ENCODE results near the gene CDH24.
"Not testable (repeated sequence)": the region's sequence is repeated elsewhere in the genome, so short reads cannot be mapped to it uniquely, and the experiment has no call there.

Gene CDH24

GRCh38 chr14:23025151-23025814 lies 32.0 kb downstream of the CDH24 start:
- peaks cover 73% of the 10 kb centered on the region for H3K36me3 Mint-ChIP-seq
- H3K4me3 Mint-ChIP-seq: peak overlapping the region; percentile 2
- peak overlapping the region; percentile 77 for H3K27ac Mint-ChIP-seq
- ATAC-seq (peak; percentile 53), DNase-seq (ENCODE audit: low spot score in 2 of 2) (no peak)
- peaks cover 27% of the 10 kb centered on the region for H3K4me1 Mint-ChIP-seq
- no peaks in the 10 kb centered on the region for H3K9me3 Mint-ChIP-seq

- peak overlapping the region; percentile 77 for H3K27ac Mint-ChIP-seq
- peaks cover 66% of the 10 kb centered on the region for H3K36me3 Mint-ChIP-seq
- H3K4me3 Mint-ChIP-seq: peak overlapping the region; percentile 2
- ATAC-seq (peak; percentile 59), DNase-seq (ENCODE audit: low spot score in 2 of 2) (no peak)
- H3K4me1 Mint-ChIP-seq: peaks cover 27% of the 10 kb centered on the region
- H3K9me3 Mint-ChIP-seq: no peaks in the 10 kb centered on the region
Measured at GRCh38 chr14:23024612-23025075, 32.7 kb downstream of the CDH24 start.

DNA sequence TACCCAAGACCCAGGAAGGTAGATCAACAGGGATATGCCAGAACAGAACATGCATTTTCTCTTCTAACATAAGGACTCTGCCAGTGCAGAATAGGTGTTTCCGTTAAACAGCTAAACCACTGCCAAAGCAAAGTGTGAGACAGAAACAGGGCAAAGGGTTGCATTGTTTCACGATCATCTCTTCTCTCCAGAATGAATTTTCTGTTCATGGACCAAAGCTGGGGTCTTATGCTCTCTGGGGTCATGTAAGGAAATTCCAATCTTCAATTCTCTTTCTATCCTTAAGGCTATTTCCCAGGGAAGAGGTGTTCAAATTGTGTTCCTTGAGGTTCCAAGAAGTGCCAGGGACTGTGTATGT lies 33.5 kb downstream of the CDH24 start:
- H3K4me3 Mint-ChIP-seq: no peak overlapping the region
- DNase-seq (ENCODE audit: low spot score in 2 of 2) (no peak), ATAC-seq (no peak)
- H3K36me3 Mint-ChIP-seq: peaks cover 58% of the 10 kb centered on the region
- no peaks in the 10 kb centered on the region for H3K9me3 Mint-ChIP-seq
- H3K4me1 Mint-ChIP-seq: peaks cover 18% of the 10 kb centered on the region
- H3K27ac Mint-ChIP-seq: no peak overlapping the region

- Mint-ChIP-seq H3K4me3 (no peak overlapping the region), H3K27ac (no peak overlapping the region), H3K4me1 (peaks cover 15% of the 10 kb centered on the region), H3K9me3 (no peaks in the 10 kb centered on the region), H3K36me3 (peaks cover 52% of the 10 kb centered on the region)
- ATAC-seq: no peak
- no peak for DNase-seq (ENCODE audit: low spot score in 2 of 2)
Measured at GRCh38 chr14:23023022-23023794, 34.1 kb downstream of the CDH24 start.

DNA sequence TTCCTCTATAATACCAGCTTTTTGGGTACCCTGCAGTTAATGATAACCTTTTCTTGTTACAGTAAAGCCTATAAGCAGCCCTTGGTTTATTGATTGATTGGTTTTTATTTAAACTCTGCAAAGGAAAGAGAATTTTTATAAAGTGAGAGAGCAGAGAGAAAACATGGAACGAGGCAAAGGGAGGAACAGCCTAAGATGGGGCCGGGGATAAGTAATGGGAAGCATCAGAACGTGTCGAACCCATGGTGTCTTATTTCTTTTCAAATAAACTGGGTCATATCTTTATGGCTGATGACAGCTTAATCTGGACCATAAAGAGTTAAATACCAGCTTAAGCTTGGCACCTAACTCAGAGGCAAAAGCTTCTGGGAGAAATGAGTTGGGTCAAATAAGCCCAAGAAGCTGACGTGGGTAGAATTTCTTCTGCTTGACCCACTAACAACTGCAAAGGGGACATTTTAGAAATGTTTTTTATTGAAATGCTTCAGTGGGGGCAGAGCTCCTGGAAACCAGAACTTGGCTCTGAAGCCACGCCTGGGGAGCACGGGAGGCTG lies 35.4 kb downstream of the CDH24 start:
- ATAC-seq: no peak
- Mint-ChIP-seq H3K27ac (no peak overlapping the region), H3K4me3 (no peak overlapping the region), H3K36me3 (peaks cover 40% of the 10 kb centered on the region), H3K9me3 (no peaks in the 10 kb centered on the region), H3K4me1 (peaks cover 15% of the 10 kb centered on the region)
- no peak for DNase-seq (ENCODE audit: low spot score in 2 of 2)

GRCh38 chr14:23021434-23021833 lies 35.9 kb downstream of the CDH24 start:
- ATAC-seq: no peak
- Mint-ChIP-seq H3K36me3 (peaks cover 34% of the 10 kb centered on the region), H3K9me3 (no peaks in the 10 kb centered on the region), H3K4me3 (no peak overlapping the region), H3K4me1 (peaks cover 15% of the 10 kb centered on the region), H3K27ac (no peak overlapping the region)
- no peak for DNase-seq (ENCODE audit: low spot score in 2 of 2)

DNA sequence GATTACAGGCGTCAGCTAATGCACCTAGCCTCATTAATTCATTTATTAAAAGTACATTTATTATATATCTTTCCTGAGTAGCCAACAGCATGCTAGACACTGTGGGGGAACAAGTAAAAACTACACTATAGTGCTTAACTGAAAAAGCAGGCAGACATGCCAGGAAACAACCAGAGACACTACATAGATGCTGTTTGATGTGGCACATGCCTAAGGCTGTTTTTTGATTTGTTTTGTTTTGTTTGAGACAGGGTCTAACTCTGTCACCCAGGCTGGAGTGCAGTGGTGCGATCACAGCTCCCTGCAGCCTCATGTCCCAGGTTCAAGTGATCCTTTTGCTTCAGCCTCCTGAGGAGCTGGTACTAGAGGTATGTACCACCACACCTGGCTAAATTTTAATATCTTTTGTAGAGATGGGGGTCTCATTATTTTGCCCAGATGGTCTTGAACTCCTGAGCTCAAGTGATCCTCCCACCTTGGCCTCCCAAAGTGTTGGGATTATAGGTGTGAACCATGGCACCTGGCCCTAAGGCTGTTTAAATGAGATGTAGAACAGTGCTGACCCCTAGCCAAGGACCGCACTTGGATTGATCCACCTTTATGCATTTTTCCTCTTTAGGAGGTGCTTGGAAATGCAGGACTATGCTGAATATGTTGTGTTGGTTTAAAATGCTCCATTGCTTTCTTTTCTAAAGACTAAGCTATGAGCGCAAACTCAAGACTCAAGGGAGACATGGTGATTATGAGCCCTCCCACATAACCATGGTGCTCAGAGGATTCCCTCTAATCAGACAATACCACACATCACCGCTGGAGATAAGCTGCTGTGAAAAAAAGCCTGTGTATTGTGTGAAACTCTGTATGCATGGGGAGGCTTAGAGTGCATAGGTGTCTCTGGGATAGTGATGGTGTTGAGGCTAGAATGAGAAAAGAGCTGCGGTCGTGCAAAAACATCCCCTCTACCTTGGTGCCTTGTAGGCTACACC lies 36.9 kb downstream of the CDH24 start:
- Mint-ChIP-seq H3K27ac (no peak overlapping the region), H3K36me3 (peaks cover 24% of the 10 kb centered on the region), H3K9me3 (no peaks in the 10 kb centered on the region), H3K4me1 (peaks cover 10% of the 10 kb centered on the region), H3K4me3 (no peak overlapping the region)
- ATAC-seq: no peak
- DNase-seq (ENCODE audit: low spot score in 2 of 2): no peak

- Mint-ChIP-seq H3K36me3 (peaks cover 5% of the 10 kb centered on the region), H3K4me3 (no peak overlapping the region), H3K9me3 (no peaks in the 10 kb centered on the region), H3K27ac (no peak overlapping the region), H3K4me1 (no peaks in the 10 kb centered on the region)
- DNase-seq (ENCODE audit: low spot score in 2 of 2) (no peak), ATAC-seq (no peak)
Measured at GRCh38 chr14:23018107-23018506, 39.2 kb downstream of the CDH24 start.

- Mint-ChIP-seq H3K4me1 (no peaks in the 10 kb centered on the region), H3K9me3 (no peaks in the 10 kb centered on the region), H3K4me3 (no peak overlapping the region), H3K27ac (no peak overlapping the region), H3K36me3 (no peaks in the 10 kb centered on the region)
- ATAC-seq (no peak), DNase-seq (ENCODE audit: low spot score in 2 of 2) (no peak)
Measured at GRCh38 chr14:23017091-23017490, 40.2 kb downstream of the CDH24 start.

DNA sequence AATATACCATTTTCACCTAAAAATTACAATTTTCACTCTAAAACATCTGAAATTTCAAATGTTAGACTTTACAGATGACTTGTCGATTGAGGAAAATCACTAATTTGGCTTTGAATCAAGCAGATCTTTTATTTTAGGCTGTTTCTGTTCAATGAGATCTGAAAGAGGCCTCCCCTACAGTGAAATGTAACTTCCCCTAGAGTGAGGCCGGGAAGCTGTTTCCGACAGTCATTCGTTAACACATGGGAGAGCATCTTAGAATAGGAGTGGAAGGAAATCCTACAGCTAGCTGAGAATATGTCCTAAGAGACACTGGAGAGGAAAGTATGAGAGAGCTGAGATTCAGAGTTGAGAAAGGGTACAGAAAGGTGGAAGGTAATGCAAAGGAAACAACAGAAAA lies 41.7 kb downstream of the CDH24 start:
- no peak for DNase-seq (ENCODE audit: low spot score in 2 of 2)
- Mint-ChIP-seq H3K27ac (no peak overlapping the region), H3K36me3 (no peaks in the 10 kb centered on the region), H3K4me1 (peaks cover 6% of the 10 kb centered on the region), H3K4me3 (no peak overlapping the region), H3K9me3 (no peaks in the 10 kb centered on the region)
- no peak for ATAC-seq

DNA sequence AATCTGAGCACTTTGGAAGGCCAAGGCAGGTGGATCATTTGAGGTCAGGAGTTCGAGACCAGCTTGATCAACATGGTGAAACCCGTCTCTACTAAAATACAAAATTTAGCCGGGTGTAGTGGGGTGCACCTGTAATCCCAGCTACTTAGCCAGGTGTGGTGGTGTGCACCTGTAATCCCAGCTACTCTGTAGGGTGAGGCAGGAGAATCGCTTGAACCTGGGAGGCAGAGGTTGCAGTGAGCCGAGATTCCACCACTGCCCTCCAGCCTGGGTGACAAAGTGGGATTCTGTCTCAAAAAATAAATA lies 43.6 kb downstream of the CDH24 start:
- peaks cover 11% of the 10 kb centered on the region for H3K4me1 Mint-ChIP-seq
- H3K4me3 Mint-ChIP-seq; H3K9me3 Mint-ChIP-seq; H3K36me3 Mint-ChIP-seq; DNase-seq (ENCODE audit: low spot score in 2 of 2); H3K27ac Mint-ChIP-seq; ATAC-seq: not testable (repeated sequence)

DNA sequence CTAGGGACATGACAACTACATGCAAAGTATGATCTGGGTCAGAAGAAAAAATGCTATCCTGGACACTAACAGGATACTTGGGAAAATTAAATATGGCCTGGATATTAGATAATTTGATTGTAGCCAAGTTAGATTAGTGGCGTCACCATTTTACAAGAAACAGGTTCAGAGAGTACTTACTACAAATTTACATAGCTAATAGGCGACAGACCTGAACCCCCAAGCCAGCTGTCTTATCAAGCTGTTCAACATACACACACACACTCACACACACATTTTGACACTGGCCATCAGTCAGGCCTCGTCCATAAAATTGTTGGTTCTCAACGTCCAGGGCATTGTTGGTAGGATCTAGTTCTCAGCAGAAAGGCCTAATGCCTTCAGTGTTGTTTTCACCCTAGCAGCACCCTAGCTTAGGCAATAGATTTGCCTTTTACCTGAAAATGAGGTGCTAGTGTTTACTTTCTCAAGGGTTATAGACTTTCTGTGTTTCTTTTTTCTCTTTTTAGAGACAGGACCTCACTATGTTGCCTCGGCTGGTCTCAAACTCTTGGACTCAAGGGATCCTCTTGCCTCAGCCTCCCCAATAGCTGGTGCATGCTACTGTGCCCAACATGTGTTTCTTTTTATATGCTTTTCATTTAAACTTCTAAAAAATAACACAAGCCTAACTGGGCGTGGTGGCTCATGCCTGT lies 44.1 kb downstream of the CDH24 start:
- Mint-ChIP-seq H3K36me3 (peaks cover 6% of the 10 kb centered on the region), H3K4me3 (no peak overlapping the region), H3K4me1 (peaks cover 13% of the 10 kb centered on the region), H3K9me3 (no peaks in the 10 kb centered on the region), H3K27ac (no peak overlapping the region)
- ATAC-seq (no peak), DNase-seq (ENCODE audit: low spot score in 2 of 2) (no peak)

DNA sequence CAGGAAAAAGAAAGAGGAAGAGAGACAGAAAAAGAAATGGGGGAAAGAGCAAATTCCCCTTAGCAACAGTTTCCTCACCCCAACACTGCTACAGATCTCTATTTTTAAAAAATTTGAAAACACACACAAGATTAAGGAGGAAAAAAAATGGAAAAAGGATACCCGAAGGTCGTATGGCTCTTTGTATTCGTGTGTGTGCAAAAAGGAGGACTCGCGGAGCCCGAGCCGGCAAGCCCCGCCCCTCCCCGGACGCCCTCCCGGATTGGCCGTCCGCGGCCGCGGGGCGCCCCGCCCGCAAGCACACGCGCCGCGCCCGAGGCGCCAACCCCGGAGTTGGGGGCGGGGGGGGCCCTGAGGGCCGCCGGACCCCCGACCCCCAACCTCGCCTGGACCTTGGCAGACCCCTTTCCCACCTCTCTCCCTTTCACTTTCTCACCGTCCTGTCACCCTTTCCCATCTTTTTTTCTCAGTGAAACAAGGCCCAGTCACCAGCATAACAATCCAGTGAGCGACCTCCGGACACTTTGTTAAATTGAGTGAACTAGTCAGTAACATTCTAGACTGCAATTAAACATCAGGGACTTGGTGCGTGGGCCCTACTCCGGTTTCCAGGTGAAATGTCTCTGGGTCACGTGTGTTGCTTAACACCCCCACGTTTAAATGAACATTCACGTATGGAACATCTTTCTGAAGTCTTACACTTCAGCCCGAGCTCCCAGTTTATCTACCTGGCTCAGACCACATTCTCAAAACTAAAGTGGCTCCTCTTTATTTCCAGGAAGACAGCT lies 47.2 kb downstream of the CDH24 start, which contains the start of gene C14orf93:
TSS of gene C14orf93 (minus strand) at position 205 of the 788 bp plus-strand sequence. CDS start 11,120 bp downstream, outside the sequence.
- Mint-ChIP-seq H3K36me3 (peaks cover 16% of the 10 kb centered on the region), H3K27ac (peak within 1 kb of the TSS; percentile 97), H3K4me3 (peak within 1 kb of the TSS; percentile 75), H3K4me1 (peaks cover 21% of the 10 kb centered on the region), H3K9me3 (no peaks in the 10 kb centered on the region)
- DNase-seq (ENCODE audit: low spot score in 2 of 2) (peak; percentile 64 to 84), ATAC-seq (peak; percentile 50)

DNA sequence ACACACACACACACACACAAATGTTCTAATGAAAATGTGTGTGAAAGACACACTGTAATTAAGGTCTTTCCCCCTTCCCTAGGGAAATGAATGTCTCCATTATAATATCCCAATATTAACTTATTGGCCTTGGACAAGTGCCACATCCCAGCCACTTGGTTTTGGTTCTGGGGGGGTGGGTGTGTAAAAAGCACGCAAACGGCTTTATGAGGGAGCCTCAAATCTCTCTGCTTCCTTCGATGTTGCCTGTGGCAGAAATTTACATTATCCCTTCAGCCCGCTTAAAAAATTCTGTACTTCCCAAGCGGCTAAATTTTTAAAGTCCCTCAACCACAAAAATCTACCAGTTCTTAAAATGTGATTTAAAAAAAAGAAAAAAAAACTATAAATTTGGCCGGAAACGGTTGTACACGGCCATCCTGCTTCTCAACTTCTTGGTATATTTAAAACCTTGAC lies 47.8 kb downstream of the CDH24 start:
- peaks cover 26% of the 10 kb centered on the region for H3K4me1 Mint-ChIP-seq
- H3K9me3 Mint-ChIP-seq: no peaks in the 10 kb centered on the region

More for the DNA sequence above, 47.8 kb downstream of the CDH24 start:
- Mint-ChIP-seq H3K4me3 (peak overlapping the region; percentile 75), H3K36me3 (peaks cover 16% of the 10 kb centered on the region), H3K27ac (peak overlapping the region; percentile 97)
- no peak for DNase-seq (ENCODE audit: low spot score in 2 of 2)
- no peak for ATAC-seq
